SK-N-SH (cell line): ENCODE measurements around the gene COPS4. TPM values are rescaled to one million over a fixed set of nuclear protein-coding genes. Genes with fewer than 3 reads are reported as not detected.
A peak's percentile ranks its signal among the peaks of the same experiment; 100 is the strongest.

Source experiments
- CTCF ChIA-PET: fragments of 300-600, 350-600 bp; formaldehyde crosslinking; extraction: SDS; loops from one replicate; lab custom pipeline; 2021; lab: Yijun Ruan, JAX
- POLR2A ChIA-PET: fragments of 350-600 bp; sonication (Branson Sonifier 250); formaldehyde crosslinking; extraction: SDS; loops from one replicate; lab custom pipeline; 2020; ENCODE audit warnings: antibody characterized with exemption, inconsistent platforms; lab: Yijun Ruan, JAX
- DNase-seq: peaks from one replicate; pipeline ENCODE4 v3.0.0; 2012
- H2AFZ ChIP-seq: fragments of 200-600 bp; sonication (generic); 2 replicates; pipeline ENCODE4 v1.8.1; 2016; ENCODE audit warnings: antibody characterized with exemption, mild to moderate bottlenecking, low read depth
- H3F3A ChIP-seq: fragments of 200-600 bp; sonication (generic); replicated peaks from 2 replicates; pipeline ENCODE3; 2016; ENCODE audit warnings: antibody characterized with exemption, mild to moderate bottlenecking; ENCODE audit not compliant: insufficient read depth
- H3K27ac ChIP-seq, 2 experiments: fragments of 200-500 bp in 1 of 2; fragments of 200-600 bp in 1 of 2; sonication (Bioruptor generic) in 1 of 2; sonication (generic), shearing (Covaris generic) in 1 of 2; 2 replicates each; pipeline versions ENCODE4 v1.5.1 to v1.6.1; 2014 to 2016; ENCODE audit warnings: low read depth in 2 of 2, inconsistent platforms in 1 of 2, low read length in 1 of 2, mild to moderate bottlenecking in 1 of 2, mixed read lengths in 1 of 2
- H3K27me3 ChIP-seq: fragments of 200-600 bp; sonication (generic), shearing (Covaris generic); 2 replicates; pipeline ENCODE4 v1.6.1; 2016; ENCODE audit warnings: mixed run types; ENCODE audit not compliant: insufficient read depth
- H3K36me3 ChIP-seq, 2 experiments: fragments of 200-500 bp in 1 of 2; fragments of 200-600 bp in 1 of 2; sonication (Bioruptor generic) in 1 of 2; sonication (generic) in 1 of 2; replicated peaks in 1 of 2; 2 replicates each; pipeline versions ENCODE3 to v1.5.1; 2014 to 2016; ENCODE audit warnings: low read length in 1 of 2, mild to moderate bottlenecking in 1 of 2; ENCODE audit not compliant: insufficient read depth in 2 of 2, control insufficient read depth in 1 of 2
- H3K4me1 ChIP-seq, 2 experiments: fragments of 200-500 bp in 1 of 2; fragments of 200-600 bp in 1 of 2; sonication (Bioruptor generic) in 1 of 2; sonication (generic), shearing (Covaris generic) in 1 of 2; 2 replicates each; pipeline versions ENCODE4 v1.5.1 to v1.6.1; 2014 to 2016; ENCODE audit warnings: low read depth in 1 of 2, low read length in 1 of 2, mixed run types in 1 of 2; ENCODE audit not compliant: insufficient read depth in 2 of 2, control insufficient read depth in 1 of 2
- H3K4me2 ChIP-seq: fragments of 200-600 bp; sonication (generic), shearing (Covaris generic); 2 replicates; pipeline ENCODE4 v1.6.1; 2017; ENCODE audit warnings: mixed run types
- H3K4me3 ChIP-seq, 2 experiments: fragments of 200-500 bp in 1 of 2; fragments of 200-600 bp in 1 of 2; sonication (Bioruptor generic) in 1 of 2; sonication (generic), shearing (Covaris generic) in 1 of 2; 2 replicates each; pipeline versions ENCODE4 v1.5.1 to v1.8.1; 2014 to 2016; ENCODE audit warnings: low read depth in 2 of 2, inconsistent platforms in 1 of 2, low read length in 1 of 2, mild to moderate bottlenecking in 1 of 2, mixed read lengths in 1 of 2, moderate library complexity in 1 of 2
- H3K79me2 ChIP-seq: fragments of 200-600 bp; sonication (generic); 2 replicates; pipeline ENCODE4 v1.8.1; 2017; ENCODE audit warnings: mild to moderate bottlenecking; ENCODE audit not compliant: insufficient read depth
- H3K9ac ChIP-seq: fragments of 200-600 bp; sonication (generic); 2 replicates; pipeline ENCODE4 v1.6.1; 2017; ENCODE audit warnings: mixed run types
- H3K9me2 ChIP-seq: fragments of 200-600 bp; sonication (generic); 2 replicates; pipeline ENCODE4 v1.6.1; 2017; ENCODE audit warnings: mixed run types
- H3K9me3 ChIP-seq: fragments of 200-600 bp; sonication (generic); 2 replicates; pipeline ENCODE4 v1.6.1; 2017; ENCODE audit warnings: mixed run types, mild to moderate bottlenecking, moderate library complexity
- H4K20me1 ChIP-seq: fragments of 200-600 bp; sonication (generic); 2 replicates; pipeline ENCODE4 v1.6.1; 2017; ENCODE audit warnings: mild to moderate bottlenecking, mixed run types; ENCODE audit not compliant: insufficient read depth
- CTCF ChIP-seq: fragments of 200-600 bp; sonication (generic); IDR thresholded peaks from 2 replicates; pipeline ENCODE4 v1.6.1; 2017; ENCODE audit warnings: antibody characterized with exemption, mild to moderate bottlenecking, moderate library complexity
- ELF1 ChIP-seq: IDR thresholded peaks from 2 replicates; pipeline ENCODE4 v1.4.0; 2012
- FOXJ3 ChIP-seq: sonication (generic); formaldehyde crosslinking; IDR thresholded peaks from 2 replicates; pipeline ENCODE4 v1.5.1; 2020; ENCODE audit warnings: mild to moderate bottlenecking, missing genetic modification reagents
- FOXM1 ChIP-seq: IDR thresholded peaks from 2 replicates; pipeline ENCODE4 v1.4.0; 2012; ENCODE audit warnings: low read depth, mild to moderate bottlenecking
- GABPA ChIP-seq: IDR thresholded peaks from 2 replicates; pipeline ENCODE4 v1.4.0; 2012; ENCODE audit warnings: low read depth, mild to moderate bottlenecking
- JUND ChIP-seq: IDR thresholded peaks from 2 replicates; pipeline ENCODE4 v1.4.0; 2012
- NFIC ChIP-seq: IDR thresholded peaks from 2 replicates; pipeline ENCODE4 v1.4.0; 2012; ENCODE audit warnings: borderline replicate concordance
- POLR2AphosphoS5 ChIP-seq: IDR thresholded peaks from 2 replicates; pipeline ENCODE4 v1.6.1; 2012; ENCODE audit warnings: low read depth, low read length
- RAD21 ChIP-seq: IDR thresholded peaks from 2 replicates; pipeline ENCODE4 v1.6.1; 2012; ENCODE audit warnings: mild to moderate bottlenecking, low read length
- RFX5 ChIP-seq: IDR thresholded peaks from 2 replicates; pipeline ENCODE4 v1.6.1; 2012; ENCODE audit warnings: mild to moderate bottlenecking, improper control_type of control experiment, low read length
- SMC3 ChIP-seq: IDR thresholded peaks from 2 replicates; pipeline ENCODE4 v1.6.1; 2012; ENCODE audit warnings: low read depth, low read length, improper control_type of control experiment
- YY1 ChIP-seq: IDR thresholded peaks from 2 replicates; pipeline ENCODE4 v1.4.0; 2012; ENCODE audit warnings: low read depth, mild to moderate bottlenecking
- WGBS: methylation state at CpG from one replicate; pipeline ENCODE4 v1.1.6; 2017; ENCODE audit warnings: low lambda C conversion rate; 5-methylcytosine and 5-hydroxymethylcytosine counted together
- polyA plus RNA-seq, 3 experiments: library from polyadenylated mRNA; depleted of rRNA; stranded (reverse); fragments of >200 nt; gene quantifications; 2 replicates each; pipeline ENCODE4 v1.2.3, GENCODE V29; 2012
- TF ChIP-seq, protein P1 (sequence below): IDR thresholded peaks from 2 replicates; pipeline ENCODE4 v1.4.0; 2012; ENCODE audit warnings: low read depth
- TF ChIP-seq, protein P2 (sequence below): IDR thresholded peaks from 2 replicates; pipeline ENCODE4 v1.6.1; 2012; ENCODE audit warnings: mild to moderate bottlenecking, low read depth, low read length, moderate library complexity

Gene COPS4
- polyA plus RNA-seq, 1 of the 3 experiments (the other 2 are of a cell fraction): 33.9 TPM

DNA sequence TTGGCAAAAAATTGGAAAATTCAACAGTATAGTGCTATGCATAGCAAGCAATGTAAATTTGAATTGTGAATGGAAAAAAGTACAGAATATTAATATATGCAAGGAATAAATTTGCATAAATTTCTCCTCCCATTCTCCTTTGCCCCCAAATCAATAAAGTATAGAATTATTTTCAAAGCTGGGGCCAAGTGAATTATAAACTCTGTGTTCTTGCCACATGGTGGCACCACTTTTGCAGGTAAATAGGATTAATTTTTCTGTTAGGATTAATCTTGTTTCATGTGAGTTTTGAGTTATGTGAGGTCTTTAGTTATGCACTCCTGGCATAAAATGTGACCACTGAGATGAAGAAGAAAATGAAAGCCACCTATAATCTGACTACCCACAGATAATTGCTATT is 19.9 kb downstream of the COPS4 start:
- Histone ChIP-seq H3K4me3 (no peak overlapping the region), H3K4me1 (no peaks in the 10 kb centered on the region), H3K9me2 (no peaks in the 10 kb centered on the region), H3K4me2 (no peak overlapping the region), H2AFZ (no peak overlapping the region), H3K27ac (no peak overlapping the region), H3K9me3 (no peaks in the 10 kb centered on the region), H3F3A (no peaks in the 10 kb centered on the region), H3K27me3 (no peaks in the 10 kb centered on the region), H3K79me2 (no peaks in the 10 kb centered on the region; the same call in 1 of the 2 replicates)
- peak; percentile 10 for DNase-seq
- POLR2A ChIA-PET: no interaction called here
- CTCF ChIA-PET: interaction anchor here (0.6 to 1.0 kb wide), 4 partner anchors 9 to 227 kb away, joined by 3 to 5 read pairs (median 4); no protein-coding TSS in a partner anchor
- TF ChIP-seq NFIC (no peak), SMC3 (0 out of 2 replicates have a peak, but pooled peaks have one; percentile 28), CTCF (peak; percentile 66), RAD21 (peak; percentile 45), YY1 (no peak)
- TF ChIP-seq, protein P1, sequence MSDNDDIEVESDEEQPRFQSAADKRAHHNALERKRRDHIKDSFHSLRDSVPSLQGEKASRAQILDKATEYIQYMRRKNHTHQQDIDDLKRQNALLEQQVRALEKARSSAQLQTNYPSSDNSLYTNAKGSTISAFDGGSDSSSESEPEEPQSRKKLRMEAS: no peak
- TF ChIP-seq, all 33 proteins: peak for 3
- peaks cover 26 to 29% of the 10 kb centered on the region in 2 experiments for H3K36me3 ChIP-seq
- no peak overlapping the region for H3K9ac ChIP-seq
- no peaks in the 10 kb centered on the region for H4K20me1 ChIP-seq

DNA sequence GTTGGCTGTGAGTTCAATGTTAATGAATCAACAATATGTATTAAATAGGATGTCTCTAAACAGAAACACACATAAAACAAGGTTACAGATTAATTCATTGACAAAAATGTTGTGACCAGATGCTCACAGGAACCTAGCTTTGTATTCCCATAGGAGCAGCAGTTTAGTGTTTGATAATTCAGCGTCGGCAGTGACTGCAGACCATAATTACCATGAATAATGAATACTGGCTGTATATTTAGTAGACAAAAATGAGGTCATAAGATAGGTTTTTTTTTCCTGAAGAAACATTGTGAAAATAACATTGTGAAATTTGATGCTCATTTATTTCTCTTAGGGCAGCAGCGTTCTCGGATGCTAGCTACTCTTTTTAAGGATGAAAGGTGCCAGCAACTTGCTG is 27.8 kb downstream of the COPS4 start:
- ChIA-PET POLR2A (no interaction called here), CTCF (interaction anchor here (0.9 to 2.1 kb wide), 3 partner anchors 12 to 219 kb away, joined by 3 to 6 read pairs (median 5); no protein-coding TSS in a partner anchor)
- WGBS: 91% methylated on average over 4 of the region's 4 CpGs

More for the DNA sequence above, 27.8 kb downstream of the COPS4 start:
- H3K9me2 ChIP-seq: no peaks in the 10 kb centered on the region
- H3K4me1 ChIP-seq: no peaks in the 10 kb centered on the region
- peaks cover 8% of the 10 kb centered on the region for H3F3A ChIP-seq
- H3K9ac ChIP-seq: no peak overlapping the region
- no peak overlapping the region for H3K4me2 ChIP-seq
- H3K36me3 ChIP-seq: peaks cover 33 to 71% of the 10 kb centered on the region in 2 experiments
- H3K79me2 ChIP-seq: no peaks in the 10 kb centered on the region
- H3K27ac ChIP-seq: no peak overlapping the region
- no peak overlapping the region for H2AFZ ChIP-seq
- H3K27me3 ChIP-seq: no peaks in the 10 kb centered on the region
- no peak overlapping the region for H3K4me3 ChIP-seq
- no peak for DNase-seq
- H3K9me3 ChIP-seq: no peaks in the 10 kb centered on the region
- no peak for TF ChIP-seq ELF1
- no peak for TF ChIP-seq POLR2AphosphoS5
- TF ChIP-seq, protein P2, sequence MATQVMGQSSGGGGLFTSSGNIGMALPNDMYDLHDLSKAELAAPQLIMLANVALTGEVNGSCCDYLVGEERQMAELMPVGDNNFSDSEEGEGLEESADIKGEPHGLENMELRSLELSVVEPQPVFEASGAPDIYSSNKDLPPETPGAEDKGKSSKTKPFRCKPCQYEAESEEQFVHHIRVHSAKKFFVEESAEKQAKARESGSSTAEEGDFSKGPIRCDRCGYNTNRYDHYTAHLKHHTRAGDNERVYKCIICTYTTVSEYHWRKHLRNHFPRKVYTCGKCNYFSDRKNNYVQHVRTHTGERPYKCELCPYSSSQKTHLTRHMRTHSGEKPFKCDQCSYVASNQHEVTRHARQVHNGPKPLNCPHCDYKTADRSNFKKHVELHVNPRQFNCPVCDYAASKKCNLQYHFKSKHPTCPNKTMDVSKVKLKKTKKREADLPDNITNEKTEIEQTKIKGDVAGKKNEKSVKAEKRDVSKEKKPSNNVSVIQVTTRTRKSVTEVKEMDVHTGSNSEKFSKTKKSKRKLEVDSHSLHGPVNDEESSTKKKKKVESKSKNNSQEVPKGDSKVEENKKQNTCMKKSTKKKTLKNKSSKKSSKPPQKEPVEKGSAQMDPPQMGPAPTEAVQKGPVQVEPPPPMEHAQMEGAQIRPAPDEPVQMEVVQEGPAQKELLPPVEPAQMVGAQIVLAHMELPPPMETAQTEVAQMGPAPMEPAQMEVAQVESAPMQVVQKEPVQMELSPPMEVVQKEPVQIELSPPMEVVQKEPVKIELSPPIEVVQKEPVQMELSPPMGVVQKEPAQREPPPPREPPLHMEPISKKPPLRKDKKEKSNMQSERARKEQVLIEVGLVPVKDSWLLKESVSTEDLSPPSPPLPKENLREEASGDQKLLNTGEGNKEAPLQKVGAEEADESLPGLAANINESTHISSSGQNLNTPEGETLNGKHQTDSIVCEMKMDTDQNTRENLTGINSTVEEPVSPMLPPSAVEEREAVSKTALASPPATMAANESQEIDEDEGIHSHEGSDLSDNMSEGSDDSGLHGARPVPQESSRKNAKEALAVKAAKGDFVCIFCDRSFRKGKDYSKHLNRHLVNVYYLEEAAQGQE: no peak
- TF ChIP-seq RFX5: no peak
- TF ChIP-seq GABPA: no peak
- TF ChIP-seq JUND: no peak
- TF ChIP-seq FOXJ3 (CRISPR knock-in tag): no peak
- no peak for TF ChIP-seq FOXM1
- H4K20me1 ChIP-seq: no peaks in the 10 kb centered on the region
